GM12864 (cell line): ENCODE results near the gene DDX17.

Source experiments
- DNase-seq: peaks from one replicate; pipeline ENCODE4 v3.0.0-alpha.2; 2011; ENCODE audit warnings: low read depth
- H3K4me3 ChIP-seq: 2 replicates; pipeline ENCODE4 v1.5.1; 2011; ENCODE audit warnings: mild to moderate bottlenecking, low read depth, low read length, control low read depth
- TF ChIP-seq, protein P1 (sequence below): IDR thresholded peaks from 2 replicates; pipeline ENCODE4 v1.5.1; 2011; ENCODE audit warnings: low read depth, mild to moderate bottlenecking, moderate library complexity, low read length, control low read depth, inconsistent platforms; ENCODE audit errors: missing control alignments

The DDX17 gene

DNA sequence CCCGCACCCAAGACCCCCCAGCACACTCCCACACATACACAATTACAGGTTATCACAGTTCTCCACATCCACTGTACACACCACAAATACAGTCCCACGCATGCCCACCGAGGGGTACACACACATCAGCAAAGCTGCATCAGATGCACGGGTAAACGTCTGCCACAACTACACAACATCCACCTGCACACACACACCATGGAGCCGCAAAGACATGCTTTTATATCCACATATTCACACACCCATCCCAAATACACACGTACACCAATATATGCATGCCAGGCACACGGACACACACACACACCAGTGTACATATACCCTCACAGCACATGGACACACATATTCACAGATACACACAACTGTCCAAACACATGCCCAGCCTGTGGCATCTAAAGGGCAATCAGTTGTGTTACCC is 45.7 kb downstream of the DDX17 start:
- no peak for DNase-seq
- no peak overlapping the region for H3K4me3 ChIP-seq
- TF ChIP-seq, protein P1, sequence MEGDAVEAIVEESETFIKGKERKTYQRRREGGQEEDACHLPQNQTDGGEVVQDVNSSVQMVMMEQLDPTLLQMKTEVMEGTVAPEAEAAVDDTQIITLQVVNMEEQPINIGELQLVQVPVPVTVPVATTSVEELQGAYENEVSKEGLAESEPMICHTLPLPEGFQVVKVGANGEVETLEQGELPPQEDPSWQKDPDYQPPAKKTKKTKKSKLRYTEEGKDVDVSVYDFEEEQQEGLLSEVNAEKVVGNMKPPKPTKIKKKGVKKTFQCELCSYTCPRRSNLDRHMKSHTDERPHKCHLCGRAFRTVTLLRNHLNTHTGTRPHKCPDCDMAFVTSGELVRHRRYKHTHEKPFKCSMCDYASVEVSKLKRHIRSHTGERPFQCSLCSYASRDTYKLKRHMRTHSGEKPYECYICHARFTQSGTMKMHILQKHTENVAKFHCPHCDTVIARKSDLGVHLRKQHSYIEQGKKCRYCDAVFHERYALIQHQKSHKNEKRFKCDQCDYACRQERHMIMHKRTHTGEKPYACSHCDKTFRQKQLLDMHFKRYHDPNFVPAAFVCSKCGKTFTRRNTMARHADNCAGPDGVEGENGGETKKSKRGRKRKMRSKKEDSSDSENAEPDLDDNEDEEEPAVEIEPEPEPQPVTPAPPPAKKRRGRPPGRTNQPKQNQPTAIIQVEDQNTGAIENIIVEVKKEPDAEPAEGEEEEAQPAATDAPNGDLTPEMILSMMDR = no peak

- no peak overlapping the region for H3K4me3 ChIP-seq
- DNase-seq = no peak
- TF ChIP-seq, protein P1 = no peak
Measured at GRCh38 chr22:38456841-38457699, 49.0 kb downstream of the DDX17 start.

DNA sequence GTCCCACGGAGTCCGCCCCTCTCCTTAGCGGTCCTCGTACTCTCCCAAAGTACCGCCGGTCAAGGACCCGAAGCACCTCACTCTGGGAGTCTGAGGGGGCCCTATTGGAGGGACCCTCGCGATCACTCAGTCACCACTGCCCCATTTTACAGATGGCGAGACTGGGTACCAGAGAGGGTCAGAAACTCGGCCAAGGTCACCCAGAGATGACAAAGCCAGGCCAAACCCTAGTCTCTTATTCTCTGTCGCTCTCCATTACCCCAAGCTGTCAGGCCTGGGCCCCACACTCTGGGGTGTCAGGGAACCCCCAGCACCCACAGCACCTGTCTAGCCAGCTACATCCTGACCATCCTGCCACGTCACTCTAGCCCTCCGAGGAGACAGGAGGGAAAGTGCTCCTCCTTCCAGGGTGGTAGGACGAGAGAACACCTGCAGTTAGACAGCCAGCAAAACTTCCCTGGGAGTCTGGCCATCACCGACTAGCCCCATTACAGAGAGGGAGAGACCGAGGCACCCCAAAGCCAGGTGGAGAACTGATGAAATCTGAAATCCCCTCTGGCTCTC is 49.8 kb downstream of the DDX17 start:
- H3K4me3 ChIP-seq = no peak overlapping the region

DNA sequence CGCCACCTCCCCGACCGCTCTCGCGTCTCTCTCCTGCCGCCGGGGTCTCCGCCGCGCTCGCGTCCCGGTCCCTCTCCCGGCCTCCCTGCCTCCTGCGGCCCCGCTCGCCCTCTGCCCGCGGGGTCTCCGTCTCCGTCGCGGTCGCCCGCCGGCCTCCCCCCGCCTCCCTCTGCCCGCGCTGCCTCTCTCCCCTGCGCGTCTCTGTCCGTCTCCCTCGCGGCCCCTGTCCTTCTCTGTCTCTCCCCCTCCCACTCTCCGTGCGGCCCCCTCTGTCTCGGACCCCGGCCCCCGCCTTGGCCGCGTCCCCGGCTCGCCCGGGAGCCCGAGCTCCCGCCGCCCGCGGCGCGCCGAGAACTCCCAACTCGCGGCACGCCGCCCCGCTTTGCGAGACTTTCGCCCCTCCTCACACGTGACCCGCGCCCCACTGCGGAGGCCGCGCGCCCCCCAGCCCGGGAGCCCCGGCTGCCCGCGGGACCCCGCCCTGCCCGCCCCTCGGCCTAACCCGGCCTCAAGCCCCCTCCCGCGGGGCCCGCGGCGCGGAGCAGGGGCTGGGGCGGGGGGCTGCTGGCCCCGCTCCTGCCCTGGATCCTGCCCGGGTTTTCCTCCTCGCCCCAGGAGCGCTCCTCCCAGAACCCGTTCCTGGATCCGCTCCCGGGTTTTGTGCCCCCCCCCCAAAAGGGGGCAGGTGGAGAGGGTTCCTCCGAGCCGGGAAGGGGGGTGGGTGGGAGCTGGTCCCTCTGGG is 50.4 kb downstream of the DDX17 start:
- H3K4me3 ChIP-seq = no peak overlapping the region; the same call in 1 of the 2 replicates
- TF ChIP-seq, protein P1 = no peak
- no peak for DNase-seq

More for the DNA sequence above, 49.8 kb downstream of the DDX17 start:
- TF ChIP-seq, protein P1 = no peak
- no peak for DNase-seq

- DNase-seq = no peak
- TF ChIP-seq, protein P1 = no peak
- no peak within 1 kb of the TSS; the same call in 1 of the 2 replicates for H3K4me3 ChIP-seq
Measured at GRCh38 chr22:38455076-38455529, 51.0 kb downstream of the DDX17 start, which contains the start of gene KCNJ4. TSS of gene KCNJ4 (minus strand) at chr22:38455199. CDS start at chr22:38428132, 27,067 bp downstream.

GRCh38 chr22:38454353-38455075 is 51.6 kb downstream of the DDX17 start:
- DNase-seq = no peak
- no peak overlapping the region; the same call in 1 of the 2 replicates for H3K4me3 ChIP-seq
- TF ChIP-seq, protein P1 = no peak
